Heart left ventricle (tissue), 13 donors: Measurements from ENCODE around the gene HS6ST3.

ENCODE experiments used
- POLR2A ChIP-seq, 2 donors: fragments of 450-650 bp; IDR thresholded peaks; one replicate each; pipeline ENCODE4 v1.6.1; 2017; ENCODE audit warnings: antibody characterized with exemption in 2 of 2, mild to moderate bottlenecking in 2 of 2, moderate library complexity in 2 of 2
- TF ChIP-seq, protein P1 (sequence below), 12 donors: fragments of 200-600 bp; sonication (generic) in 4 of 12; IDR thresholded peaks; one replicate each; pipeline versions ENCODE4 v1.5.0 to v1.8.0; 2018 to 2022; ENCODE audit warnings: antibody characterized with exemption in 12 of 12, mild to moderate bottlenecking in 5 of 12
- donor health status: ischemic (EF 13 %, LVEDD 7.1; RV severe dilation, severe dysfunction).
- donor health status: DM: no; HTN: yes; CAD: no.
- donor health status: DM: no; HTN: no; CAD: no.
- donor health status: ischemic (EF 25% LVEDD 6.9; RV normal size, moderate dysfunction).
- donor health status: ischemic (EF 25% LVEDD 5.7; RV mildly dilated, moderate dysfunction).
- donor health status: ischemic (EF 35%, LVEDD 5.7; RV mildly dilated, moderate dysfunction).
- donor health status: nonischemic (EF 11% LVEDD 7.7; RV severe dilation, severe dysfunction).
- donor health status: DM: yes; HTN: yes; CAD: no.
- donor health status: PGD.
- donor health status: ischemic (EF 29% LVEDD 5.4; RV normal size, mild dysfunction).
- donor health status: nonischemic (EF 23%, LVEDD 6.1; RV moderate dilation, normal function).

DNA sequence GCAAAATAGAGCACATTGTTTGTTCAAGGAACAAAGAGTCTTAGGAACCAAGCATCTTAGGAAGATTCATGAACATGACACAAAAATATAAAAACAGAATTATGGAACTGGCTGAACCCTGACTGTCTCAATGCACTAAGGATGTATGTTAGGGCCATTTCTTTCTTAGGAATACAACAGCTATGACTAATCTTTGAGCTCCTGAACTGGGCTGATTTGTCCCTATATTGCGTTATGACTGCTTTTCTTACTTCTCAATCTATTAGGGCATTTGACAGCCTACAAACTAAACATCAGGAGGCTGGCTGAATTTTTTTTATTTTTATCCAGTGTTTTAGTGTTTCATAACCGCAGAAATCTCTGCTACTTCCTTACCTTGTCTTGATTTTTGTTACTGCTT is 693.1 kb downstream of the HS6ST3 start:
- TF ChIP-seq, protein P1, sequence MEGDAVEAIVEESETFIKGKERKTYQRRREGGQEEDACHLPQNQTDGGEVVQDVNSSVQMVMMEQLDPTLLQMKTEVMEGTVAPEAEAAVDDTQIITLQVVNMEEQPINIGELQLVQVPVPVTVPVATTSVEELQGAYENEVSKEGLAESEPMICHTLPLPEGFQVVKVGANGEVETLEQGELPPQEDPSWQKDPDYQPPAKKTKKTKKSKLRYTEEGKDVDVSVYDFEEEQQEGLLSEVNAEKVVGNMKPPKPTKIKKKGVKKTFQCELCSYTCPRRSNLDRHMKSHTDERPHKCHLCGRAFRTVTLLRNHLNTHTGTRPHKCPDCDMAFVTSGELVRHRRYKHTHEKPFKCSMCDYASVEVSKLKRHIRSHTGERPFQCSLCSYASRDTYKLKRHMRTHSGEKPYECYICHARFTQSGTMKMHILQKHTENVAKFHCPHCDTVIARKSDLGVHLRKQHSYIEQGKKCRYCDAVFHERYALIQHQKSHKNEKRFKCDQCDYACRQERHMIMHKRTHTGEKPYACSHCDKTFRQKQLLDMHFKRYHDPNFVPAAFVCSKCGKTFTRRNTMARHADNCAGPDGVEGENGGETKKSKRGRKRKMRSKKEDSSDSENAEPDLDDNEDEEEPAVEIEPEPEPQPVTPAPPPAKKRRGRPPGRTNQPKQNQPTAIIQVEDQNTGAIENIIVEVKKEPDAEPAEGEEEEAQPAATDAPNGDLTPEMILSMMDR (IDR thresholded peaks at IDR 0.05) = no peak
- no peak for TF ChIP-seq POLR2A (IDR thresholded peaks at IDR 0.05)
